ENCODE measurements around the gene ZBTB25.

GRCh38 chr14:64464651-64465050 lies 39.0 kb downstream of the ZBTB25 start:
- TF ChIP-seq CTCF (IDR thresholded peaks at IDR 0.05; ENCODE audit: low read depth, low read length), result no peak
- TF ChIP-seq EZH2phosphoT487 (IDR thresholded peaks at IDR 0.05; ENCODE audit: low read depth), result no peak

Measured in OCI-LY3 (cell line).